GM12878 (cell line): Measurements from ENCODE around the gene SEMA5A. TPM values are rescaled to one million over a fixed set of nuclear protein-coding genes. Genes with fewer than 3 reads are reported as not detected.

ENCODE experiments used
- ATAC-seq: fragments of 200-7000 bp; cut with Tn5 transposase; 3 replicates; pipeline ENCODE4 v1.9.1; 2020; ENCODE audit warnings: mild to moderate bottlenecking, moderate library complexity
- BruUV-seq: library from RNA; stranded (reverse); fragments of 400-500 nt; replicated peaks from 2 replicates; lab custom pipeline; 2021; lab: Mats Ljungman, UMichigan
- CTCF ChIA-PET: fragments of 300-600 bp; sonication (Branson Sonifier 250); formaldehyde crosslinking; extraction: SDS; loops from one replicate; lab custom pipeline; 2021; ENCODE audit warnings: inconsistent platforms; lab: Yijun Ruan, JAX
- POLR2A ChIA-PET: fragments of 350-600 bp; formaldehyde crosslinking; extraction: SDS; loops from one replicate; lab custom pipeline; 2021; ENCODE audit warnings: inconsistent platforms; lab: Charles Lee
- RAD21 ChIA-PET: fragments of 300-600 bp; sonication (Branson Sonifier 250); formaldehyde crosslinking; loops from one replicate; lab custom pipeline; 2023; ENCODE audit warnings: antibody characterized with exemption; ENCODE audit not compliant: unreplicated experiment; lab: Charles Lee
- SMC1A ChIA-PET: fragments of 300-600 bp; sonication (Branson Sonifier 250); formaldehyde crosslinking; loops from one replicate; lab custom pipeline; 2023; ENCODE audit not compliant: unreplicated experiment, uncharacterized antibody; lab: Charles Lee
- DNase-seq: peaks from one replicate; pipeline ENCODE4 v3.0.0-alpha.2; 2011; ENCODE audit warnings: low read depth, low spot score
- FAIRE-seq: peaks from 3 replicates; lab custom pipeline; 2011; peaks lifted over from hg19 to GRCh38; lab: Jason Lieb, UNC
- H2AFZ ChIP-seq: 2 replicates; pipeline ENCODE4 v1.6.0; 2011; ENCODE audit warnings: low read depth, low read length, control low read depth; ENCODE audit not compliant: control insufficient read depth
- H3K27ac ChIP-seq: 2 replicates; pipeline ENCODE4 v1.5.1; 2011; ENCODE audit warnings: control low read depth; ENCODE audit not compliant: control insufficient read depth, insufficient read depth
- H3K27me3 ChIP-seq, 2 experiments: replicated peaks in 1 of 2; 2 replicates each; pipeline versions ENCODE4 v1.6.0 to v1.6.1; 2011; ENCODE audit warnings: low read length in 1 of 2; ENCODE audit not compliant: control insufficient read depth in 2 of 2, insufficient read depth in 2 of 2
- H3K36me3 ChIP-seq, 2 experiments: 2 replicates each; pipeline ENCODE4 v1.5.1; 2011; ENCODE audit warnings: low read length in 1 of 2; ENCODE audit not compliant: control insufficient read depth in 2 of 2, insufficient read depth in 2 of 2
- H3K4me1 ChIP-seq: 2 replicates; pipeline ENCODE4 v1.6.1; 2011; ENCODE audit warnings: mild to moderate bottlenecking, low read length, moderate library complexity, mixed read lengths; ENCODE audit not compliant: control insufficient read depth, insufficient read depth
- H3K4me2 ChIP-seq: 2 replicates; pipeline ENCODE4 v1.6.0; 2011; ENCODE audit warnings: control low read depth; ENCODE audit not compliant: control insufficient read depth, insufficient read depth
- H3K4me3 ChIP-seq: fragments of 200-600 bp; sonication (generic); 2 replicates; pipeline ENCODE4 v1.5.1; 2016
- H3K79me2 ChIP-seq: 2 replicates; pipeline ENCODE4 v1.6.0; 2011; ENCODE audit warnings: low read length; ENCODE audit not compliant: control insufficient read depth, insufficient read depth
- H3K9ac ChIP-seq: 2 replicates; pipeline ENCODE4 v1.8.0; 2011; ENCODE audit warnings: low read length, control low read depth, mixed read lengths; ENCODE audit not compliant: control insufficient read depth, insufficient read depth
- H3K9me3 ChIP-seq: replicated peaks from 3 replicates; pipeline ENCODE4 v1.5.1; 2011; ENCODE audit warnings: mild to moderate bottlenecking, low read length; ENCODE audit not compliant: control insufficient read depth, insufficient read depth
- H4K20me1 ChIP-seq: 2 replicates; pipeline ENCODE4 v1.6.0; 2011; ENCODE audit not compliant: control insufficient read depth, insufficient read depth
- BHLHE40 ChIP-seq, 2 experiments: fragments of 450-650 bp in 1 of 2; IDR thresholded peaks; 2 replicates each; pipeline ENCODE4 v1.6.1; 2011 to 2017; ENCODE audit warnings: low read depth in 2 of 2, borderline replicate concordance in 1 of 2, improper control_type of control experiment in 1 of 2, low read length in 1 of 2, mild to moderate bottlenecking in 1 of 2
- KDM1A ChIP-seq: fragments of 200-600 bp; sonication (generic); IDR thresholded peaks from 2 replicates; pipeline ENCODE4 v1.6.1; 2016; ENCODE audit warnings: borderline replicate concordance
- RAD21 ChIP-seq: IDR thresholded peaks from 2 replicates; pipeline ENCODE4 v1.6.1; 2011; ENCODE audit warnings: mild to moderate bottlenecking, low read depth, low read length, moderate library complexity; ENCODE audit not compliant: insufficient read depth
- RB1 ChIP-seq: fragments of 450-650 bp; formaldehyde crosslinking; IDR thresholded peaks from 2 replicates; pipeline ENCODE4 v1.6.1; 2017; ENCODE audit warnings: mild to moderate bottlenecking, borderline replicate concordance
- SREBF2 ChIP-seq: IDR thresholded peaks from 2 replicates; pipeline ENCODE4 v1.6.1; 2012; ENCODE audit warnings: mild to moderate bottlenecking, low read length
- TARDBP ChIP-seq: IDR thresholded peaks from 2 replicates; pipeline ENCODE4 v1.6.1; 2016; ENCODE audit warnings: borderline replicate concordance
- WRNIP1 ChIP-seq: IDR thresholded peaks from 2 replicates; pipeline ENCODE4 v1.6.1; 2011; ENCODE audit warnings: low read depth, low read length, improper control_type of control experiment, borderline replicate concordance
- ZZZ3 ChIP-seq: IDR thresholded peaks from 2 replicates; pipeline ENCODE4 v1.6.1; 2011; ENCODE audit warnings: low read depth; ENCODE audit not compliant: control insufficient read depth, insufficient read length
- WGBS: methylation state at CpG from one replicate; pipeline ENCODE4 v1.1.6; 2016; ENCODE audit warnings: low lambda C conversion rate; ENCODE audit not compliant: insufficient replicate concordance, insufficient coverage; ENCODE audit errors: missing lambda C conversion rate; 5-methylcytosine and 5-hydroxymethylcytosine counted together
- in situ Hi-C: fragments of 300-500 bp; cut with MboI; formaldehyde crosslinking; loops from 9 replicates; pipeline ENCODE4 v1.14.3; 2018; ENCODE audit warnings: mixed read lengths
- intact Hi-C: fragments of 100-400 bp; cut with micrococcal nuclease; formaldehyde crosslinking; loops from one replicate; pipeline ENCODE4 v1.14.2; 2022; ENCODE audit not compliant: unreplicated experiment
- polyA plus RNA-seq, 11 experiments: library from polyadenylated mRNA; depleted of rRNA in 4 of 11; unstranded in 6 of 11; stranded (reverse) in 5 of 11; fragments of >200 nt; fragmentation: Nextera tagmentation in 4 of 11; fragmentation: Illumina TruSeq in 1 of 11; extraction: Ambion mirVana in 4 of 11; extraction: Trizol in 1 of 11; gene quantifications; 1 replicate in 1 of 11; 2 replicates in 10 of 11; pipeline versions ENCODE4 v1.2.1 to v1.2.3, GENCODE V29; 2011 to 2016; ENCODE audit warnings: inconsistent platforms in 2 of 11, missing spikeins in 2 of 11, low read depth in 1 of 11
- total RNA-seq, 4 experiments: library from RNA; depleted of rRNA in 3 of 4; stranded (reverse); fragments of >200 nt in 3 of 4; fragmentation: Illumina TruSeq in 1 of 4; extraction: Trizol in 1 of 4; gene quantifications; 2 replicates each; pipeline versions ENCODE4 v1.2.1 to v1.2.3, GENCODE V29; 2013 to 2021
- TF ChIP-seq, protein P1 (sequence below): IDR thresholded peaks from 2 replicates; pipeline ENCODE4 v1.6.1; 2011; ENCODE audit warnings: low read depth, mild to moderate bottlenecking, low read length, moderate library complexity, borderline replicate concordance; ENCODE audit errors: extremely low read depth

The SEMA5A gene
- total and polyA plus RNA-seq, 10 of the 15 experiments (the other 5 are each of a cell fraction or from before 2014, with no cell fraction given): 0.03 to 2.4 (median 0.09) TPM; not detected in 1

DNA sequence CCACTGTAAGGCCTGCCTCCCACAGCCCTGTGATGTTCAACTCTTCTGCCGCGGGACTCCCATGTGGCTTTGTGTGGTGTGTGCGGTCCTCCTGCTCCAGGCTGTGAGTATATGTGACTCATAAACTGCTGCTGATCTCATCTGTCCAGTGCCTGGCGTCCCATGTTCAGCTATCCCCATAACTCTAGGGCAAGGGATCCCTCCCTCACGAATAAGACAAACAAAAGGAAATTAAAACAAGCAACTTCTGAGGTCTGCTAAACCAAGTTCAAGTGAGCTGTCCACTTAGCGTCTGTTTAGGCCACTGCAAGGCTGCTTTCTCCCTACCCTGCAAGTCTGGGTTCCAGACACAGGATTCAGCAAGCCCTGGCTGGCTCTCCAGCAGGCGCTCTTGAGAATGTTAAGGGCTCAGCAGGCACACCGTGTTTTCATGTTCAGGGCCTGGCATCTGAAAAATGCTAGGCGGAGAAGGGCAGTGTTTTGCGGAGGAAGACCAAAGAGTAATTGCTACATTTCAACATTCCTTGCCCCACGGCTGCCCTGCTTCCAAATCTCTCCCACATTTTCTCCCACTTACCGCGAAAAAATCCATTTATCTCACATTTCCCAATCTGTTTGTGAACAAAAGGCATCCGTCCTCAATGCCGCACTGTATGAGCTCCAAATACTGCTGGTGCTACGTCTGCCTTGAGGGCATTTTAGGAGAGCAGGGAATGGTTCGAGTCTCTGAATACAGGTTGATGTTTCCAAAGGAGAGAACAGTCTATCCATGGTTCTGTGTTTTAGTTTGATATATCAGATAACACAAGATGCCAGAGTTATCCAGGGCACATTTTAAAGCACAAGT, 280.2 kb downstream of the SEMA5A start (continued):
- TF ChIP-seq BHLHE40 (IDR thresholded peaks at IDR 0.05; ENCODE audit: borderline replicate concordance in 1 of 2, low read depth in 2 of 2, low read length in 1 of 2): no peak
- TF ChIP-seq KDM1A: no peak
- TF ChIP-seq TARDBP: no peak
- TF ChIP-seq RAD21: no peak
- TF ChIP-seq WRNIP1: no peak
- TF ChIP-seq, protein P1, sequence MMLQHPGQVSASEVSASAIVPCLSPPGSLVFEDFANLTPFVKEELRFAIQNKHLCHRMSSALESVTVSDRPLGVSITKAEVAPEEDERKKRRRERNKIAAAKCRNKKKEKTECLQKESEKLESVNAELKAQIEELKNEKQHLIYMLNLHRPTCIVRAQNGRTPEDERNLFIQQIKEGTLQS: no peak
- TF ChIP-seq SREBF2: no peak
- TF ChIP-seq ZZZ3: no peak

DNA sequence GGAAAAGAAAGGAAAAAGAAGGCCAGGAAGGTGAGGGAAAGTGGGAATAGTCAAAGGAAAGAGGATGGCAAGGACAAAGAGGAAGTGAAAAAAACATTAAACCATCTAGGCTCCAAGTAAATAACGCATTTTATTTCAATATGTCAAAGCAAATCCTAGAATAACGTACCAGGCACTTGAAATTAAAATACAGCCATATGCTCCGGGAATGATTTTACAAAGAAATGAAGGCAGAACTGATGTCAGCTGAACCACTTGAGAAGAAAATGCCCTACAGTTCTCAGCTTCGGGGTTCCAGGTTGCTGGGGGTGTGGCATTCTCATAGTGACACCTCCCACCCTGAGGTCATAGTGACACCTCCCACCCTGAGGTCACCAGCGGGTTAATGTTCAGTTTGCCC, 281.6 kb downstream of the SEMA5A start:
- Histone ChIP-seq H3K4me1 (no peaks in the 10 kb centered on the region), H3K27ac (no peak overlapping the region), H3K36me3 (no peaks in the 10 kb centered on the region), H3K27me3 (no peaks in the 10 kb centered on the region), H3K4me3 (no peak overlapping the region), H3K9ac (no peak overlapping the region), H3K4me2 (no peak overlapping the region), H2AFZ (no peak overlapping the region), H3K9me3 (no peaks in the 10 kb centered on the region)
- ChIA-PET RAD21 (no interaction called here), CTCF (no interaction called here)
- ATAC-seq (no peak), FAIRE-seq (no peak), DNase-seq (no peak)
- in situ Hi-C loops: no loop called here
- no peak for TF ChIP-seq RB1
- TF ChIP-seq, all 136 proteins: peak for 0
- no peaks in the 10 kb centered on the region for H4K20me1 ChIP-seq
- POLR2A ChIA-PET: no interaction called here
- SMC1A ChIA-PET: no interaction called here
- no TSS peak for BruUV-seq
- intact Hi-C loops: no loop called here
- no peaks in the 10 kb centered on the region for H3K79me2 ChIP-seq
- 17% methylated on average over 5 of the region's 5 CpGs for WGBS
